IMR-90 (cell line): Measurements from ENCODE around the gene HEXIM1. TPM values are rescaled to one million over a fixed set of nuclear protein-coding genes. Genes with fewer than 3 reads are reported as not detected.

Experiments
- ATAC-seq: fragments of 200-7000 bp; cut with Tn5 transposase; 2 replicates; pipeline ENCODE4 v1.9.1; 2020; ENCODE audit warnings: low read depth, mild to moderate bottlenecking, moderate library complexity
- BruUV-seq: library from RNA; stranded (reverse); fragments of 400-500 nt; replicated peaks from 2 replicates; lab custom pipeline; 2021; lab: Mats Ljungman, UMichigan
- CTCF ChIA-PET: fragments of 300-600 bp; formaldehyde crosslinking; extraction: SDS; loops from one replicate; lab custom pipeline; 2021; ENCODE audit warnings: antibody characterized with exemption; lab: Yijun Ruan, JAX
- POLR2A ChIA-PET: fragments of 300-600 bp; sonication (Branson Sonifier 250); formaldehyde crosslinking; loops from one replicate; lab custom pipeline; 2022; ENCODE audit warnings: antibody characterized with exemption; ENCODE audit not compliant: unreplicated experiment; lab: Charles Lee
- DNase-seq: peaks from one replicate; pipeline ENCODE4 v3.0.0; 2013
- H2AFZ ChIP-seq: replicated peaks from 2 replicates; pipeline ENCODE3; 2013; ENCODE audit warnings: low read length, mild to moderate bottlenecking; ENCODE audit not compliant: poor library complexity
- H2AK5ac ChIP-seq: 2 replicates; pipeline ENCODE4 v1.6.1; 2013; ENCODE audit warnings: low read depth, low read length, inconsistent platforms
- H2AK9ac ChIP-seq: replicated peaks from 2 replicates; pipeline ENCODE3; 2013; ENCODE audit warnings: mild to moderate bottlenecking, low read depth, low read length, moderate library complexity; ENCODE audit not compliant: poor library complexity
- H2BK120ac ChIP-seq: 2 replicates; pipeline ENCODE4 v1.6.1; 2013; ENCODE audit warnings: low read depth, low read length, inconsistent platforms
- H2BK15ac ChIP-seq: 3 replicates; pipeline ENCODE4 v1.6.1; 2013; ENCODE audit warnings: low read depth, low read length, inconsistent platforms
- H2BK20ac ChIP-seq: 2 replicates; pipeline ENCODE4 v1.6.1; 2013; ENCODE audit warnings: low read depth, mild to moderate bottlenecking, inconsistent platforms, low read length, moderate library complexity
- H2BK5ac ChIP-seq: 2 replicates; pipeline ENCODE4 v1.6.1; 2013; ENCODE audit warnings: mild to moderate bottlenecking, low read depth, low read length, inconsistent platforms; ENCODE audit not compliant: poor library complexity, severe bottlenecking
- H3K14ac ChIP-seq: replicated peaks from 2 replicates; pipeline ENCODE4 v1.6.1; 2013; ENCODE audit warnings: low read depth, low read length, inconsistent platforms
- H3K18ac ChIP-seq: 2 replicates; pipeline ENCODE4 v1.6.1; 2013; ENCODE audit warnings: low read depth, low read length, control low read depth
- H3K23ac ChIP-seq: 2 replicates; pipeline ENCODE4 v1.6.1; 2013; ENCODE audit warnings: low read depth, low read length, inconsistent platforms
- H3K27ac ChIP-seq: 2 replicates; pipeline ENCODE4 v1.5.1; 2013; ENCODE audit warnings: mild to moderate bottlenecking, control low read depth, low read length; ENCODE audit not compliant: insufficient read depth
- H3K27me3 ChIP-seq: 2 replicates; pipeline ENCODE4 v1.6.1; 2013; ENCODE audit warnings: low read length; ENCODE audit not compliant: control insufficient read depth, insufficient read depth
- H3K36me3 ChIP-seq: 2 replicates; pipeline ENCODE4 v1.6.1; 2013; ENCODE audit warnings: low read length, mixed read lengths; ENCODE audit not compliant: control insufficient read depth, insufficient read depth
- H3K4ac ChIP-seq: 2 replicates; pipeline ENCODE4 v1.6.1; 2013; ENCODE audit warnings: low read depth, low read length, inconsistent platforms
- H3K4me1 ChIP-seq: 2 replicates; pipeline ENCODE4 v1.6.1; 2013; ENCODE audit warnings: low read length, mixed read lengths; ENCODE audit not compliant: control insufficient read depth, insufficient read depth
- H3K4me2 ChIP-seq: 2 replicates; pipeline ENCODE4 v1.6.1; 2013; ENCODE audit warnings: low read depth, mild to moderate bottlenecking, control low read depth, low read length, moderate library complexity
- H3K4me3 ChIP-seq: 2 replicates; pipeline ENCODE4 v1.5.1; 2013; ENCODE audit warnings: low read depth, mild to moderate bottlenecking, control low read depth, low read length, moderate library complexity; ENCODE audit not compliant: insufficient read depth
- H3K56ac ChIP-seq: 2 replicates; pipeline ENCODE4 v1.6.1; 2013; ENCODE audit warnings: low read length, inconsistent platforms; ENCODE audit not compliant: insufficient read depth; ENCODE audit errors: extremely low read depth
- H3K79me1 ChIP-seq, 2 experiments: 2 replicates each; pipeline ENCODE4 v1.6.1; 2013; ENCODE audit warnings: low read length in 2 of 2, inconsistent platforms in 1 of 2, low read depth in 1 of 2
- H3K9ac ChIP-seq: 2 replicates; pipeline ENCODE4 v1.6.1; 2013; ENCODE audit warnings: low read depth, low read length, control low read depth
- H3K9me1 ChIP-seq: 2 replicates; pipeline ENCODE4 v1.6.1; 2013; ENCODE audit warnings: low read length, inconsistent platforms; ENCODE audit not compliant: insufficient read depth
- H3K9me3 ChIP-seq: 2 replicates; pipeline ENCODE4 v1.6.1; 2013; ENCODE audit warnings: low read length; ENCODE audit not compliant: control insufficient read depth, insufficient read depth
- H4K20me1 ChIP-seq: 2 replicates; pipeline ENCODE4 v1.6.1; 2013; ENCODE audit warnings: low read length, inconsistent platforms; ENCODE audit not compliant: insufficient read depth
- H4K5ac ChIP-seq: 2 replicates; pipeline ENCODE4 v1.6.1; 2013; ENCODE audit warnings: mild to moderate bottlenecking, low read depth, low read length, control low read depth
- H4K8ac ChIP-seq, 2 experiments: 2 replicates each; pipeline ENCODE4 v1.6.1; 2013; ENCODE audit warnings: low read depth in 2 of 2, low read length in 2 of 2, control low read depth in 1 of 2, inconsistent platforms in 1 of 2
- H4K91ac ChIP-seq: 2 replicates; pipeline ENCODE4 v1.6.1; 2013; ENCODE audit warnings: low read depth, low read length, inconsistent platforms; ENCODE audit not compliant: insufficient read depth
- MAFK ChIP-seq: IDR thresholded peaks from 2 replicates; pipeline ENCODE4 v1.6.1; 2012; ENCODE audit warnings: low read depth, low read length, improper control_type of control experiment
- POLR2A ChIP-seq: IDR thresholded peaks from 2 replicates; pipeline ENCODE4 v1.6.1; 2012; ENCODE audit warnings: mild to moderate bottlenecking, low read depth, low read length
- RCOR1 ChIP-seq: IDR thresholded peaks from 2 replicates; pipeline ENCODE4 v1.6.1; 2012; ENCODE audit warnings: mild to moderate bottlenecking, low read length, improper control_type of control experiment; ENCODE audit not compliant: insufficient replicate concordance
- WGBS, 2 experiments: methylation state at CpG; one replicate each; pipeline versions ENCODE4 v1.1.5 to v1.1.7; 2013; ENCODE audit warnings: missing lambda C conversion rate in 2 of 2; ENCODE audit not compliant: insufficient read length in 1 of 2; ENCODE audit errors: extremely low coverage in 2 of 2; 5-methylcytosine and 5-hydroxymethylcytosine counted together
- dilution Hi-C: fragments of 300-500 bp; cut with HindIII; formaldehyde crosslinking; loops from one replicate; pipeline ENCODE4 v1.14.3; 2018; ENCODE audit warnings: low sequenced_read_pairs; ENCODE audit not compliant: unreplicated experiment
- in situ Hi-C: fragments of 300-500 bp; cut with MboI; formaldehyde crosslinking; loops from 3 replicates; pipeline ENCODE4 v1.14.3; 2019; ENCODE audit warnings: low sequenced_read_pairs, inconsistent platforms, mixed read lengths
- intact Hi-C: fragments of 100-400 bp; cut with micrococcal nuclease; formaldehyde crosslinking; loops from 2 replicates; pipeline ENCODE4 v1.10.0; 2022
- polyA plus RNA-seq, 3 experiments: library from polyadenylated mRNA; depleted of rRNA; stranded (reverse); fragments of >200 nt; gene quantifications; 2 replicates each; pipeline ENCODE4 v1.2.3, GENCODE V29; 2012; ENCODE audit warnings: low replicate concordance in 1 of 3
- total RNA-seq: library from RNA; depleted of rRNA; stranded (reverse); fragments of >200 nt; gene quantifications from 2 replicates; pipeline ENCODE4 v1.2.3, GENCODE V29; 2012
- TF ChIP-seq, protein P1 (sequence below): conservative IDR thresholded peaks from 2 replicates; pipeline ENCODE4 v1.5.1; 2012; ENCODE audit warnings: mild to moderate bottlenecking, low read depth, low read length, improper control_type of control experiment

Gene HEXIM1
- total and polyA plus RNA-seq, 2 of the 4 experiments (the other 2 are of a cell fraction): 5.9 to 14.5 TPM

GRCh38 chr17:45155483-45155882 is 7.2 kb downstream of the HEXIM1 start:
- dilution Hi-C loops (no loop called here), in situ Hi-C loops (no loop called here), intact Hi-C loops (no loop called here)
- H2BK5ac ChIP-seq: no peak overlapping the region
- H3K9me3 ChIP-seq: no peaks in the 10 kb centered on the region
- no peak overlapping the region for H2BK120ac ChIP-seq
- H3K4ac ChIP-seq: no peak overlapping the region
- BruUV-seq: no TSS peak
- no peak overlapping the region for H2AFZ ChIP-seq
- H4K8ac ChIP-seq: no peak overlapping the region
- no peak overlapping the region for H3K23ac ChIP-seq
- H3K27ac ChIP-seq: no peak overlapping the region
- H4K91ac ChIP-seq: no peak overlapping the region
- no peak overlapping the region for H2AK9ac ChIP-seq
- no peak overlapping the region for H2BK15ac ChIP-seq
- no peak overlapping the region for H3K18ac ChIP-seq
- H3K9me1 ChIP-seq: peaks cover 8% of the 10 kb centered on the region
- peaks cover 28% of the 10 kb centered on the region for H4K20me1 ChIP-seq
- no peaks in the 10 kb centered on the region for H3K27me3 ChIP-seq
- DNase-seq (no peak), ATAC-seq (no peak)
- 100% methylated on average over 1 of the region's 2 CpGs; no CpG with 5 or more reads in 1 of the 2 experiments for WGBS, 2 experiments
- ChIA-PET CTCF (interaction anchor here (0.6 to 1.6 kb wide), 3 partner anchors 20 to 63 kb away, joined by 3 to 9 read pairs (median 4); partner anchors contain the start of gene ACBD4), POLR2A (interaction anchor here (0.6 kb wide), 2 partner anchors 158 to 227 kb away, joined by 4 to 5 read pairs; no protein-coding TSS in a partner anchor)
- peaks cover 17 to 61% of the 10 kb centered on the region in 2 experiments for H3K79me1 ChIP-seq
- no peak overlapping the region for H3K14ac ChIP-seq
- no peak overlapping the region for H3K56ac ChIP-seq
- no peak overlapping the region for H2BK20ac ChIP-seq
- no peaks in the 10 kb centered on the region for H3K36me3 ChIP-seq
- no peak overlapping the region for H2AK5ac ChIP-seq
- no peak overlapping the region for H3K4me3 ChIP-seq
- peaks cover 10% of the 10 kb centered on the region for H3K4me1 ChIP-seq
- H3K9ac ChIP-seq: no peak overlapping the region
- TF ChIP-seq, protein P1, sequence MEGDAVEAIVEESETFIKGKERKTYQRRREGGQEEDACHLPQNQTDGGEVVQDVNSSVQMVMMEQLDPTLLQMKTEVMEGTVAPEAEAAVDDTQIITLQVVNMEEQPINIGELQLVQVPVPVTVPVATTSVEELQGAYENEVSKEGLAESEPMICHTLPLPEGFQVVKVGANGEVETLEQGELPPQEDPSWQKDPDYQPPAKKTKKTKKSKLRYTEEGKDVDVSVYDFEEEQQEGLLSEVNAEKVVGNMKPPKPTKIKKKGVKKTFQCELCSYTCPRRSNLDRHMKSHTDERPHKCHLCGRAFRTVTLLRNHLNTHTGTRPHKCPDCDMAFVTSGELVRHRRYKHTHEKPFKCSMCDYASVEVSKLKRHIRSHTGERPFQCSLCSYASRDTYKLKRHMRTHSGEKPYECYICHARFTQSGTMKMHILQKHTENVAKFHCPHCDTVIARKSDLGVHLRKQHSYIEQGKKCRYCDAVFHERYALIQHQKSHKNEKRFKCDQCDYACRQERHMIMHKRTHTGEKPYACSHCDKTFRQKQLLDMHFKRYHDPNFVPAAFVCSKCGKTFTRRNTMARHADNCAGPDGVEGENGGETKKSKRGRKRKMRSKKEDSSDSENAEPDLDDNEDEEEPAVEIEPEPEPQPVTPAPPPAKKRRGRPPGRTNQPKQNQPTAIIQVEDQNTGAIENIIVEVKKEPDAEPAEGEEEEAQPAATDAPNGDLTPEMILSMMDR: no peak
- TF ChIP-seq RCOR1: no peak
- no peak for TF ChIP-seq POLR2A
- TF ChIP-seq MAFK: no peak
- H3K4me2 ChIP-seq: no peak overlapping the region
- no peak overlapping the region for H4K5ac ChIP-seq
